NT2/D1 (cell line): ENCODE data around the gene CCT5.
"Not testable (repeated sequence)": the region's sequence is repeated elsewhere in the genome, so short reads cannot be mapped to it uniquely, and the experiment has no call there.

Source experiments
- DNase-seq: peaks from one replicate; pipeline ENCODE4 v3.0.0-alpha.2; 2011; ENCODE audit warnings: low read depth, low spot score
- H3K27me3 ChIP-seq: 2 replicates; pipeline ENCODE4 v1.6.0; 2011; ENCODE audit warnings: mild to moderate bottlenecking; ENCODE audit not compliant: insufficient read length, insufficient read depth
- H3K36me3 ChIP-seq: 2 replicates; pipeline ENCODE4 v1.6.1; 2011; ENCODE audit warnings: mild to moderate bottlenecking, low read length, mixed read lengths; ENCODE audit not compliant: insufficient read depth, insufficient read length
- H3K4me1 ChIP-seq: 2 replicates; pipeline ENCODE4 v1.5.1; 2011; ENCODE audit not compliant: insufficient read depth, insufficient read length
- H3K4me3 ChIP-seq: 2 replicates; pipeline ENCODE4 v1.5.1; 2011; ENCODE audit warnings: low read depth; ENCODE audit not compliant: insufficient read length
- H3K9ac ChIP-seq: 2 replicates; pipeline ENCODE4 v1.6.0; 2011; ENCODE audit warnings: low read depth; ENCODE audit not compliant: insufficient read length
- H3K9me3 ChIP-seq: 2 replicates; pipeline ENCODE4 v1.5.1; 2011; ENCODE audit warnings: mild to moderate bottlenecking, low read length; ENCODE audit not compliant: insufficient read depth
- SUZ12 ChIP-seq: IDR thresholded peaks from 2 replicates; pipeline ENCODE4 v1.6.1; 2011; ENCODE audit not compliant: insufficient read length, insufficient read depth; ENCODE audit errors: extremely low read depth
- YY1 ChIP-seq: IDR thresholded peaks from 2 replicates; pipeline ENCODE4 v1.6.1; 2011; ENCODE audit not compliant: insufficient read length, insufficient read depth
- ZNF274 ChIP-seq: IDR thresholded peaks from 2 replicates; pipeline ENCODE4 v1.6.1; 2011; ENCODE audit warnings: mild to moderate bottlenecking, low read depth, low read length

CCT5 gene

DNA sequence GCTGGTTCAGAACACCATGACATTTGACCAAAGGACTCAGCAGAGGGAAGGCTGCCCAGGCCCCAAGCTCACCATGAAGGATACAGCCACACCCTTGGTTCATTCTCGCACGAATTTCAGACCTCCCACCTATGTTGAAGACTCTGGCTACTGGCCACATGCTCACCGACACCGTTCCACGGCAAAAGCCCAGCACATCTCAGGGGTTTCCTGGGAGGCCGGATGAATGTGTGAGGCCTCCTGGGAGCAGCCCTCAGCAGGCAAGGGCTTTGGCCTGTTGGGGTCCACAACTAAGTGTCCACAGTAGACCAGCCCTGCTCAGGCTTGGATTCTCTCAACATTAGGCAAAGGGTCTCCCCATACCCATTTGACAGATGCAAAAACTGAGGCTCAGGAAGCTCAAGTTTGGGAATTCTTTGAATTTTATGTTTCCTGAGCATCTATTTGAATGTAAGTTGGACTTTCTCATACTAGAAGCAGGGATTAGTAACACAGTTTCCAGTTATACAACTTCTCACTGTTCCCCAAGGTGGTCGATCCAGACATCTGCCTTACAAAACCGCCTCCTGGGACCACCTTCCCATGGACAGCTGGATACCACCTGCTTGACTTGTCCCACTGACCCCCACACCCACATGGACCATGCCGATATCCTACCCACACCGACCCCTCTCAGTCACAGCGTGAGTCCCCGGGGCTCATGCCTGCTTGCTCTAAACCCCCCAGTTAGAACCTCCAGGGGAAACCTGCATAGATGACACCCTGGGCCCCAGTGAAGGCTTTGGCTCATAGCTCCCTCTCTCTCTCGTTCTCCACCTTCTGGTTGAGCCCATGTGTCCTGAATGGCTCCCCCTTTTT is 27.9 kb downstream of the CCT5 start:
- H3K9me3 ChIP-seq = no peaks in the 10 kb centered on the region
- peaks cover 2% of the 10 kb centered on the region for H3K4me1 ChIP-seq
- TF ChIP-seq SUZ12 = no peak
- no peak for TF ChIP-seq ZNF274
- TF ChIP-seq YY1 = no peak
- no peaks in the 10 kb centered on the region for H3K36me3 ChIP-seq
- no peak overlapping the region for H3K9ac ChIP-seq
- no peak for DNase-seq
- no peaks in the 10 kb centered on the region for H3K27me3 ChIP-seq
- no peak overlapping the region for H3K4me3 ChIP-seq

DNA sequence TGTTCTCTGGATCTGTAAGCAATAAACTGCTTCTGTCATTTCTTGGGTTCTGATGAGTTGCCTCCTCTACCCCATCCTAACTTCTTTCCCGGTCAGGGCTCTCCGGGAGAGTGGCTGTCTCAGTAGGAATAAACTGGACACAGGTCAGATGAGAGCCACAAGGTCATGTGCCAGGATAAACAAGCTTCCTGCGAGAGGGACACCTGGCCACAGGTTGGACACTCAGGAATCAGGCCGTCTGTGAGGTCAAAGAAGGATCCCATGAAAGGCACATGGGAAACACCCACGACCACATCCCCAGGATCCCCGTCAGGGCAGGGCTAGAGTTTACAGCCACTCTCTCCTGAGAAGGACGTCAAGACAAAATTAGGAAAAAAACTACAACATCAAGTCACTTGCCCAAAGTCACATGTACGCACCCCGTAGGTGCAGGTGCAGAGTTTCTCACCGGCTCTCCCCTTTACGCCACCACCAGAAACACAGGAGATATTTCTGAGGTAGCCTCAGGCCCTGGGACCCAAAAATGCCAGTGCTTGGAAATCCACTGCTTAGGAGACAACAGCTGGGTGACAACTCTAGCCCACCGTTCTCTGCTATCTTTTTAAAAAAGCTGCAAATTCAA is 28.7 kb downstream of the CCT5 start:
- Histone ChIP-seq H3K4me3 (no peak overlapping the region), H3K4me1 (peaks cover 2% of the 10 kb centered on the region), H3K9ac (no peak overlapping the region), H3K9me3 (no peaks in the 10 kb centered on the region), H3K36me3 (no peaks in the 10 kb centered on the region), H3K27me3 (no peaks in the 10 kb centered on the region)
- TF ChIP-seq SUZ12 = no peak
- no peak for TF ChIP-seq YY1
- no peak for TF ChIP-seq ZNF274
- DNase-seq = no peak

- no peak overlapping the region for H3K4me3 ChIP-seq
- H3K36me3 ChIP-seq = no peaks in the 10 kb centered on the region
- no peaks in the 10 kb centered on the region for H3K9me3 ChIP-seq
- no peak overlapping the region for H3K9ac ChIP-seq
- peaks cover 2% of the 10 kb centered on the region for H3K4me1 ChIP-seq
- DNase-seq = no peak
- TF ChIP-seq SUZ12 (no peak), ZNF274 (no peak), YY1 (no peak)
- H3K27me3 ChIP-seq = no peaks in the 10 kb centered on the region
Observed at GRCh38 chr5:10279328-10279727, 29.2 kb downstream of the CCT5 start.

DNA sequence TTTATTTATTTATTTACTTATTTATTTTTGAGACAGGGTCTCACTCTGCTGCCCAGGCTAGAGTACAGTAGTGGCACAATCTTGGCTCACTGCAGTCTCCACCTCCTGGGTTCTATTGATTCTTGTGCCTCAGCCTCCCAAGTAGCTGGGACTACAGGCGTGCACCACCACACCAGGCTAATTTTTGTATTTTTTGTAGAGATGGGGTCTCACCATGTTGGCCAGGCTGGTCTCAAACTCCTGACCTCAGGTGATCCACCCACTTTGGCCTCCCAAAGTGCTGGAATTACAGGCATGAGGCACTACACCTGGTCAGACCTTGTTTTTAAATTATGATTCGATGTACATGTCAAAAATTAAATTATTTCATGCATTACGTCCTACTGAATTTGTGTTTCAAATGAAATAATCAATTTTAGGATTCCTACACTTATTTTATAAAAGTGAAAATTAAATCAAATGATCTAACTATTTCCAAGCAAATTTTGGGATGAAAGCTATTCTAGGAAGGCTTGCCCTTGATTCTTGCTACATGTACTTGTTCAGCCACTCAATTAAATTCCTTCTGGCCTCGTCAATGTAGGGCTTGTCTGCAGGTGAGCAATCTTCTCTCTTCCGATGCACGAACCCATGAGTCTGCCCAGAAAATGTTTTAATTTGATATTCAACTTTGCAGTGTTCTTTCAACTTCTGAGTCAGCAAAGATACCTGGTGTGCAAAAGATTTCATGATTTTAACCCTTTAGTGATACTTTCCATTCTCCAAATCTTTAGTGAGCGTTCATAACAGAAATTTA is 30.0 kb downstream of the CCT5 start:
- Histone ChIP-seq H3K4me3 (no peak overlapping the region), H3K36me3 (no peaks in the 10 kb centered on the region), H3K4me1 (peaks cover 2% of the 10 kb centered on the region), H3K9me3 (no peaks in the 10 kb centered on the region), H3K9ac (no peak overlapping the region), H3K27me3 (no peaks in the 10 kb centered on the region)
- no peak for DNase-seq
- no peak for TF ChIP-seq SUZ12
- no peak for TF ChIP-seq ZNF274
- no peak for TF ChIP-seq YY1

GRCh38 chr5:10283927-10284635 is 34.0 kb downstream of the CCT5 start:
- Histone ChIP-seq H3K27me3 (no peaks in the 10 kb centered on the region), H3K4me1 (no peaks in the 10 kb centered on the region), H3K9ac (no peak overlapping the region), H3K9me3 (no peaks in the 10 kb centered on the region), H3K4me3 (no peak overlapping the region), H3K36me3 (peaks cover 13% of the 10 kb centered on the region)
- peak; percentile 58 for DNase-seq
- no peak for TF ChIP-seq ZNF274
- TF ChIP-seq SUZ12 = no peak
- TF ChIP-seq YY1 = no peak

DNA sequence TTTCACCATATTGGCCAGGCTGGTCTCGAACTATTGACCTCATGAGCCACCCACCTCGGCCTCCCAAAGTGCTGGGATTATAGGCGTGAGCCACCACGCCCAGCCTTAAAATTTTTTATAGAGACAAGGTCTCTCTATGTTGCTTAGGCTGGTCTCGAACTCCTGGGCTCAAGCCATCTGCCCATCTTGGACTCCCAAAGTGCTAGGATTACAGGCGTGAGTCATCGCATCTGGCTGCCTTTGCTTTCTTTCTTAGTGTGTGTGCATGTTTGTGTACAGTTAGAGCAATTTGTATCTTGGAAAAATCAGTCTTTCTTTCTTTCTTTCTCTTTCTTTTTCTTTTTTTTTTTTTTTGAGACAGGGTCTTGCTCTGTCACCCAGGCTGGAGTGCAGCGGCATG is 35.3 kb downstream of the CCT5 start:
- H3K9me3 ChIP-seq, DNase-seq, H3K4me1 ChIP-seq, H3K9ac ChIP-seq, H3K27me3 ChIP-seq, H3K4me3 ChIP-seq: not testable (repeated sequence)
- H3K36me3 ChIP-seq = peaks cover 18% of the 10 kb centered on the region
